HG03097 (cell line): ENCODE results near the gene XYLT1.
"Not testable (repeated sequence)": the region's sequence is repeated elsewhere in the genome, so short reads cannot be mapped to it uniquely, and the experiment has no call there.

Source experiments
- ATAC-seq: cut with Tn5 transposase; IDR thresholded peaks from one replicate; pipeline ENCODE4 v1.9.1; 2021; ENCODE audit not compliant: unreplicated experiment, low FRiP score

Gene XYLT1

GRCh38 chr16:17321824-17322223, 148.9 kb downstream of the XYLT1 start:
- ATAC-seq, result no peak

GRCh38 chr16:17320009-17320408, 150.8 kb downstream of the XYLT1 start:
- no peak for ATAC-seq

- ATAC-seq, result no peak
These were observed 152.5 kb downstream of the XYLT1 start for GRCh38 chr16:17318238-17318637.

GRCh38 chr16:17316005-17316404, 154.8 kb downstream of the XYLT1 start:
- no peak for ATAC-seq

GRCh38 chr16:17313793-17314547, 156.8 kb downstream of the XYLT1 start:
- ATAC-seq, result no peak

- no peak for ATAC-seq
These were observed 157.6 kb downstream of the XYLT1 start for GRCh38 chr16:17313085-17313611.

- ATAC-seq, result no peak
These were observed 158.6 kb downstream of the XYLT1 start for GRCh38 chr16:17312094-17312710.

GRCh38 chr16:17311333-17312093, 159.2 kb downstream of the XYLT1 start:
- ATAC-seq, result no peak

GRCh38 chr16:17309510-17309909, 161.2 kb downstream of the XYLT1 start:
- ATAC-seq, result no peak

GRCh38 chr16:17308186-17308585, 162.6 kb downstream of the XYLT1 start:
- ATAC-seq, result no peak

GRCh38 chr16:17307504-17307903, 163.3 kb downstream of the XYLT1 start:
- no peak for ATAC-seq

- ATAC-seq, result no peak
These were observed 164.0 kb downstream of the XYLT1 start for GRCh38 chr16:17306745-17307144.

- ATAC-seq, result not testable (repeated sequence)
These were observed 164.5 kb downstream of the XYLT1 start for GRCh38 chr16:17306211-17306610.

- no peak for ATAC-seq
These were observed 165.1 kb downstream of the XYLT1 start for GRCh38 chr16:17305694-17306093.

GRCh38 chr16:17304491-17305119, 166.2 kb downstream of the XYLT1 start:
- no peak for ATAC-seq

- ATAC-seq, result no peak
These were observed 166.7 kb downstream of the XYLT1 start for GRCh38 chr16:17304106-17304490.

- ATAC-seq, result no peak
These were observed 167.7 kb downstream of the XYLT1 start for GRCh38 chr16:17303101-17303500.

- ATAC-seq, result no peak
These were observed 168.1 kb downstream of the XYLT1 start for GRCh38 chr16:17302620-17303019.

- ATAC-seq, result peak; percentile 16
These were observed 168.5 kb downstream of the XYLT1 start for GRCh38 chr16:17302214-17302613.

GRCh38 chr16:17301593-17302135, 169.1 kb downstream of the XYLT1 start:
- ATAC-seq, result peak; percentile 92

- no peak for ATAC-seq
These were observed 169.6 kb downstream of the XYLT1 start for GRCh38 chr16:17301184-17301583.
